ENCODE measurements around the gene CCM2.

The CCM2 gene

DNA sequence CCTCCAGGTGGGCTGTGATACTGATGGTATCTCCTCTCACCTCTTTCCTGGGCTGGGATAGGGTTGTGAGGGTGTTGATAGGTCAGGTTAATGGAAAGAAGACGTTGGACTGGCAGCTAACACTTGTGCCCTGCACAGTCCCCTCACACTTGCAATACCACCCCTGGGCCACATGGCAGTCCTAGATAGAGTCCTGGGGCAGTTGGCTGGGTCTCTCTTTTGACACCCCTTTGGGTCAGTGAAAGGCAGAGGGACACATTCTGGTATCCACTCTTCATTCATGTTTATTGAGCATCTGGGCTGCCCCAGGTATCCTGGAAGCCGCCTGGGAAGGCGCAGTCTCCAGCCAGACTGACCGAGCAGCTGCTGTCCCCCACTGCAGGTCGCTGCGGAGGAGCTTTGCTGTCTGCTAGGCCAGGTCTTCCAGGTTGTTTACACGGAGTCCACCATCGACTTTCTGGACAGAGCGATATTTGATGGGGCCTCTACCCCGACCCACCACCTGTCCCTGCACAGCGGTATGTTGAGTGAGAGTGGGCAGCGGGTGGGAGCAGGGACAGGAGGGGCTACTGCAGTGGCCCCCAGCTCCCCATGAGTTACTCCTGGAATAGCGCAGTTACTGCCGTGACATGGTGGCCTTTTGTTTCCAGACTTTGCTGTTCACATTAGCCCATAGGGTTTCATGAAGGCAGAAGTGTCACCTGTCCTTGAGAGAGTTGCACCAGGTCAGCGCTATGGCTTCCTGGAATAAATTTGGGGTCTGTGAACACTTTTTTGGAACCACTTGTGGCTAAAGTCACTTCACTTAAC, 69.6 kb downstream of the CCM2 start:
- Mint-ChIP-seq H3K27me3 (ENCODE audit: low read depth) (no peaks in the 10 kb centered on the region), H3K27ac (no peak overlapping the region), H3K36me3 (ENCODE audit: low read depth) (peaks cover 46% of the 10 kb centered on the region), H3K4me1 (no peaks in the 10 kb centered on the region), H3K9me3 (no peaks in the 10 kb centered on the region), H3K4me3 (no peak overlapping the region)
- TF ChIP-seq, protein P1, sequence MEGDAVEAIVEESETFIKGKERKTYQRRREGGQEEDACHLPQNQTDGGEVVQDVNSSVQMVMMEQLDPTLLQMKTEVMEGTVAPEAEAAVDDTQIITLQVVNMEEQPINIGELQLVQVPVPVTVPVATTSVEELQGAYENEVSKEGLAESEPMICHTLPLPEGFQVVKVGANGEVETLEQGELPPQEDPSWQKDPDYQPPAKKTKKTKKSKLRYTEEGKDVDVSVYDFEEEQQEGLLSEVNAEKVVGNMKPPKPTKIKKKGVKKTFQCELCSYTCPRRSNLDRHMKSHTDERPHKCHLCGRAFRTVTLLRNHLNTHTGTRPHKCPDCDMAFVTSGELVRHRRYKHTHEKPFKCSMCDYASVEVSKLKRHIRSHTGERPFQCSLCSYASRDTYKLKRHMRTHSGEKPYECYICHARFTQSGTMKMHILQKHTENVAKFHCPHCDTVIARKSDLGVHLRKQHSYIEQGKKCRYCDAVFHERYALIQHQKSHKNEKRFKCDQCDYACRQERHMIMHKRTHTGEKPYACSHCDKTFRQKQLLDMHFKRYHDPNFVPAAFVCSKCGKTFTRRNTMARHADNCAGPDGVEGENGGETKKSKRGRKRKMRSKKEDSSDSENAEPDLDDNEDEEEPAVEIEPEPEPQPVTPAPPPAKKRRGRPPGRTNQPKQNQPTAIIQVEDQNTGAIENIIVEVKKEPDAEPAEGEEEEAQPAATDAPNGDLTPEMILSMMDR (IDR thresholded peaks at IDR 0.05; ENCODE audit: unreplicated experiment in 3 of 3) = no peak

DNA sequence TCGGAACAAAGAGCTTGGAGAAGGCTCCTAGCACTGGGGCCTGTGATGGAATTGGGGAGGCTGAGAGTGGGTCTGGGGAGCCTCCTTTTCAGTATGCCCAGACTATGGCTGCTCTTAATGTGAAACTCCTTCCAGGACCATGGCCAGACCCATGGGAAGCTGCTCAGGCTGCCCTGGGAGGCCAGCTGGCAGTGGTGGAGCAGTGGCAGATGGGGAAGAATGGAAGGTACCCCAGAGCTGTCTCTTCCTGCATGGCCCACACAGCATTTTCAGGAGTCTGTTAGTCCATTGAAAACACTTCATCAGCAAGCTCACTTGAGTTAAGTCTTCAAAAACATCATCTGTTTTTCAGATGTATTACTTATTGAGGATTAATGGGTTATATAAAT, 70.2 kb downstream of the CCM2 start:
- Mint-ChIP-seq H3K36me3 (ENCODE audit: low read depth) (peaks cover 49% of the 10 kb centered on the region), H3K4me3 (no peak overlapping the region), H3K27me3 (ENCODE audit: low read depth) (no peaks in the 10 kb centered on the region), H3K9me3 (no peaks in the 10 kb centered on the region), H3K4me1 (no peaks in the 10 kb centered on the region), H3K27ac (no peak overlapping the region)
- TF ChIP-seq, protein P1 (IDR thresholded peaks at IDR 0.05; ENCODE audit: unreplicated experiment in 3 of 3) = no peak

DNA sequence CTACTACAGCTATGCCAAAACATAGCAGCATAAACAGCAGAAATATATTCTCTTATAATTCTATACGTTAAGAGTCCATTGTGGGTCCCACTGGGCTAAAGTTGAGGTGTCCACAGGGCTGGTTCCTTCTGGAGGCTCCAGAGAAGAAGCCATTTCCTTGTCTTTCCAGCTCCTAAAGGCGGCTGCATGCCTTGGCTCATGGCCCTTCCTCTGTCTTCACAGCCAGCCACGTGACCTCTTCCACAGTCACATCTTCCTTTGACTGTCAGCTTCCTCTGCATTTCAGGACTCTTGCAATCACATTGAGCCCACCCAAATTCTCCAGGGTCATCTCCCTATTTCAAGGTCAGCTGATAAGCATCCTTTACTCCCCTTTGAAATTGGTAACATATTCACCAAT, 71.5 kb downstream of the CCM2 start:
- H3K4me1 Mint-ChIP-seq = no peaks in the 10 kb centered on the region
- H3K27me3 Mint-ChIP-seq (ENCODE audit: low read depth) = no peaks in the 10 kb centered on the region
- H3K27ac Mint-ChIP-seq = no peak overlapping the region
- H3K36me3 Mint-ChIP-seq (ENCODE audit: low read depth) = peaks cover 43% of the 10 kb centered on the region
- TF ChIP-seq, protein P1 (IDR thresholded peaks at IDR 0.05; ENCODE audit: unreplicated experiment in 3 of 3) = no peak
- H3K9me3 Mint-ChIP-seq = no peaks in the 10 kb centered on the region
- no peak overlapping the region for H3K4me3 Mint-ChIP-seq

DNA sequence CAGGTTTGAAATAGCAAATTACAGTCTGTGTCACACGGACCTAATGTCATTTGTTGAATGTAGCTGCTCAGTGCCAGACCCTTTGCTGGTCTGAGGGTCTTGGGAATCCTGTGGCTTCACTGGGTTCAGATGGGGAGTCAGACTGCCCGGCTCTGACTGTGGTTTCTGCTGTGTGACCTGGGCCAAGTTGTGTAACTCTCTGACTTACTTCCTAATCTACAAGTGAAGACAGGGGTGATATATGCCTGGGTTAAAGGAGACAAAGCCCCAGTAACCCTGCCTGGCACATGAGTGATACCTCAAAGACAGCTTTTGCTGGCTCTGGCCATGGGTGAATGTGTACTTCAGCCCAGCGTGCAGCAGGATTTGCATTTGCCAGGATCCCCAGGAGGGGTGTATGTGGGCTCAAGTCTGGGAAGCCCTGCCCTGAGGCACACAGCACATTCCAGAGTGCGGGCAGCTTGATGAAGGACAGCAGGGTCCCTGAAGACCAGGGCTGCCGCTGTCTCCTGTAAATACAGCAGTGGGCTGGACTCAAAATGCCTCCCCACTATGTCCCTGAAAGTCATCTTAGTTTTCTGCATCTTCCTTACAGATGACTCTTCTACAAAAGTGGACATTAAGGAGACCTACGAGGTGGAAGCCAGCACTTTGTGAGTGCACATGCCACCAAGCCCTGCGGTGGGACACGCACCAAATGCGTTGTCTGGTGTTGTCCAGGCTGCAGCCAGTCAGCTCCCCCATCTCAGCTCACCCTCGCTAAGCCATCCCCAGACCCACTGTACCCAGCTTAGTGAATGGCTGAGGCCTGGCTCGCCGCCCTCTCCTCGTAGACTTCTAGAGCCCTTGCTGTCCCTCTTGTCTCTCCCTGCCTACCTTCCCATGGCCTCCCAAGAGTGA, 72.4 kb downstream of the CCM2 start:
- Mint-ChIP-seq H3K9me3 (no peaks in the 10 kb centered on the region), H3K4me1 (no peaks in the 10 kb centered on the region), H3K27me3 (ENCODE audit: low read depth) (no peaks in the 10 kb centered on the region), H3K36me3 (ENCODE audit: low read depth) (peaks cover 42% of the 10 kb centered on the region), H3K27ac (no peak overlapping the region), H3K4me3 (no peak overlapping the region)
- TF ChIP-seq, protein P1 (IDR thresholded peaks at IDR 0.05; ENCODE audit: unreplicated experiment in 3 of 3) = no peak

DNA sequence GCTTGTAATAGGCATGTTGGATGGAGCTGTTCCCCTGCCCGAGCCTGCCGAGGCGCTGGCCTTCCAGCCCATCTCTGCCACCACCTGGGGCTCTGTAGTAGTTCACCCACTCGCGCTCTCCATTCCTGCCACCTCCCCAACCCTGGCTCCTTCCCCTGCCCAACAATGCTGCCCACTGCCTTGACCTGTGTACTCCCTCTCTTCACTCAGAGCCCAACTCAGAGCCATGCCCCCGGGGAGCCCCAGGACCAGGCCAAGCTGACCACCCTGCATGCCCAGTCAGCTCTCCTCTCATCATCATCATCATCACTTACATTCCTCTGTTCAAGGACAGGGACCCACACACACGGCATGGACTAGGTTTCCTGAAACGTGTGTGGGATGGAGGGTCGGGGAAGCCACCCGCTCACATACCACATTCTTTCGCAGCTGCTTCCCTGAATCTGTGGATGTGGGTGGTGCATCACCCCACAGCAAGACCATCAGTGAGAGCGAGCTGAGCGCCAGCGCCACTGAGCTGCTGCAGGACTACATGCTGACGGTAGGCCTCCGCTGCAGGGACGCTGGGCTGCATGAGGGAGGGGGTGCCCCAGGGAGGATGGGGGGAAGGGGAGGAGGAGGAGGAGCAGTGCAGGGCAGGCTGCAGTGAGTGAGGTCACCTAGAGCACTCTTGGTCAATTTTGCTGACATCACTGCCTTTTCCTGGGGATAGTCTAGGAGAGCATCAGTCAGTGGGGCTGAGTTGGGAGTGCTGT, 73.2 kb downstream of the CCM2 start:
- H3K4me3 Mint-ChIP-seq = no peak overlapping the region
- no peaks in the 10 kb centered on the region for H3K9me3 Mint-ChIP-seq
- no peak overlapping the region for H3K27ac Mint-ChIP-seq
- peaks cover 34% of the 10 kb centered on the region for H3K36me3 Mint-ChIP-seq (ENCODE audit: low read depth)
- H3K27me3 Mint-ChIP-seq (ENCODE audit: low read depth) = no peaks in the 10 kb centered on the region
- no peaks in the 10 kb centered on the region for H3K4me1 Mint-ChIP-seq
- TF ChIP-seq, protein P1 (IDR thresholded peaks at IDR 0.05; ENCODE audit: unreplicated experiment in 3 of 3) = no peak

Data from nephron (organoid).